CD4-positive, alpha-beta memory T cell (primary cell): Measurements from ENCODE around the gene TTC28. TPM values are rescaled to one million over a fixed set of nuclear protein-coding genes. Genes with fewer than 3 reads are reported as not detected.

Experiments
- CTCF ChIA-PET: fragments of 350-600 bp; sonication (Branson Sonifier 250); formaldehyde crosslinking; loops from one replicate; lab custom pipeline; 2021; ENCODE audit warnings: inconsistent platforms; ENCODE audit not compliant: partially characterized antibody; lab: Charles Lee
- POLR2A ChIA-PET: fragments of 350-600 bp; sonication (Branson Sonifier 250); formaldehyde crosslinking; loops from one replicate; lab custom pipeline; 2021; ENCODE audit not compliant: partially characterized antibody; lab: Charles Lee
- DNase-seq, 5 donors: peaks; one replicate each; pipeline versions ENCODE4 v3.0.0 to v3.0.0-alpha.2; 2020 to 2022; ENCODE audit warnings: mixed read lengths in 1 of 5
- H3K27ac ChIP-seq: one replicate; pipeline ENCODE4 v1.7.0; 2013; ENCODE audit warnings: low read depth, low read length
- H3K27me3 ChIP-seq: 2 replicates; pipeline ENCODE4 v1.7.0; 2013; ENCODE audit warnings: mild to moderate bottlenecking, low read length, moderate library complexity; ENCODE audit not compliant: insufficient read depth
- H3K36me3 ChIP-seq: 2 replicates; pipeline ENCODE4 v1.7.0; 2013; ENCODE audit warnings: mild to moderate bottlenecking, low read length, moderate library complexity; ENCODE audit not compliant: insufficient read depth
- H3K4me1 ChIP-seq: 2 replicates; pipeline ENCODE4 v1.7.0; 2013; ENCODE audit warnings: mild to moderate bottlenecking, low read length, moderate library complexity; ENCODE audit not compliant: insufficient read depth
- H3K4me3 ChIP-seq, 2 donors: one replicate each; pipeline ENCODE4 v1.7.0; 2013; ENCODE audit warnings: low read length in 2 of 2, mild to moderate bottlenecking in 1 of 2
- H3K9me3 ChIP-seq, 2 donors: one replicate each; pipeline ENCODE4 v1.7.0; 2013; ENCODE audit warnings: low read length in 2 of 2, control low read depth in 1 of 2; ENCODE audit not compliant: control insufficient read depth in 1 of 2
- H3K27ac Mint-ChIP-seq, 7 donors: one replicate each; pipeline ENCODE4 v1.8.0; 2020 to 2021; ENCODE audit warnings: mixed read lengths in 7 of 7, mild to moderate bottlenecking in 6 of 7, inconsistent platforms in 3 of 7, moderate library complexity in 3 of 7
- H3K27me3 Mint-ChIP-seq, 2 donors: one replicate each; pipeline ENCODE4 v1.8.0; 2020 to 2021; ENCODE audit warnings: mixed read lengths in 2 of 2
- H3K36me3 Mint-ChIP-seq, 2 donors: one replicate each; pipeline ENCODE4 v1.8.0; 2020 to 2021; ENCODE audit warnings: mixed read lengths in 2 of 2, inconsistent platforms in 1 of 2, mild to moderate bottlenecking in 1 of 2
- H3K4me1 Mint-ChIP-seq, 4 donors: one replicate each; pipeline ENCODE4 v1.8.0; 2020 to 2021; ENCODE audit warnings: mixed read lengths in 4 of 4, mild to moderate bottlenecking in 1 of 4
- H3K4me3 Mint-ChIP-seq, 8 donors: one replicate each; pipeline ENCODE4 v1.8.0; 2020 to 2021; ENCODE audit warnings: mixed read lengths in 8 of 8, mild to moderate bottlenecking in 7 of 8, moderate library complexity in 6 of 8, inconsistent platforms in 3 of 8
- H3K9me3 Mint-ChIP-seq, 8 donors: one replicate each; pipeline ENCODE4 v1.8.0; 2020 to 2021; ENCODE audit warnings: mixed read lengths in 8 of 8, mild to moderate bottlenecking in 5 of 8, inconsistent platforms in 3 of 8, moderate library complexity in 1 of 8
- intact Hi-C: fragments of 100-400 bp; cut with micrococcal nuclease; formaldehyde crosslinking; loops from one replicate; pipeline ENCODE4 v1.15.1; 2023
- polyA plus RNA-seq, 2 donors: library from polyadenylated mRNA; unstranded; fragments of 300-500 nt; fragmentation: Illumina TruSeq; gene quantifications; one replicate each; pipeline ENCODE4 v1.2.3, GENCODE V29; 2021
- total RNA-seq, 2 experiments: library from RNA; stranded (reverse); gene quantifications; one replicate each; pipeline ENCODE4 v1.2.3, GENCODE V29; 2021

Gene TTC28
- total and polyA plus RNA-seq, 4 experiments from 2014 or later: 0.50 to 1.7 (median 1.6) TPM; not detected in 1

- no peaks in the 10 kb centered on the region for H3K36me3 Mint-ChIP-seq
- H3K4me3 Mint-ChIP-seq: no peak overlapping the region
- Histone ChIP-seq H3K36me3 (no peaks in the 10 kb centered on the region), H3K27me3 (no peaks in the 10 kb centered on the region), H3K4me3 (no peak overlapping the region), H3K27ac (no peak overlapping the region), H3K9me3 (no peaks in the 10 kb centered on the region), H3K4me1 (no peaks in the 10 kb centered on the region)
- no peak overlapping the region for H3K27ac Mint-ChIP-seq
- intact Hi-C loops: no loop called here
- CTCF ChIA-PET: no interaction called here
- POLR2A ChIA-PET: no interaction called here
- no peaks in the 10 kb centered on the region for H3K4me1 Mint-ChIP-seq
- H3K27me3 Mint-ChIP-seq: no peaks in the 10 kb centered on the region
- DNase-seq: no peak
- no peaks in the 10 kb centered on the region for H3K9me3 Mint-ChIP-seq
Measured at GRCh38 chr22:28053896-28054818, 625.5 kb downstream of the TTC28 start.

GRCh38 chr22:28052825-28053269 is 626.8 kb downstream of the TTC28 start:
- Histone ChIP-seq H3K4me1 (no peaks in the 10 kb centered on the region), H3K36me3 (no peaks in the 10 kb centered on the region), H3K4me3 (no peak overlapping the region), H3K9me3 (no peaks in the 10 kb centered on the region), H3K27ac (no peak overlapping the region), H3K27me3 (no peaks in the 10 kb centered on the region)
- H3K9me3 Mint-ChIP-seq: no peaks in the 10 kb centered on the region
- CTCF ChIA-PET: no interaction called here
- H3K27ac Mint-ChIP-seq: no peak overlapping the region
- no peaks in the 10 kb centered on the region for H3K4me1 Mint-ChIP-seq
- POLR2A ChIA-PET: no interaction called here
- no peaks in the 10 kb centered on the region for H3K36me3 Mint-ChIP-seq
- H3K27me3 Mint-ChIP-seq: peaks cover 0 to 2% of the 10 kb centered on the region in 2 donors
- DNase-seq: no peak
- H3K4me3 Mint-ChIP-seq: no peak overlapping the region
- intact Hi-C loops: no loop called here

DNA sequence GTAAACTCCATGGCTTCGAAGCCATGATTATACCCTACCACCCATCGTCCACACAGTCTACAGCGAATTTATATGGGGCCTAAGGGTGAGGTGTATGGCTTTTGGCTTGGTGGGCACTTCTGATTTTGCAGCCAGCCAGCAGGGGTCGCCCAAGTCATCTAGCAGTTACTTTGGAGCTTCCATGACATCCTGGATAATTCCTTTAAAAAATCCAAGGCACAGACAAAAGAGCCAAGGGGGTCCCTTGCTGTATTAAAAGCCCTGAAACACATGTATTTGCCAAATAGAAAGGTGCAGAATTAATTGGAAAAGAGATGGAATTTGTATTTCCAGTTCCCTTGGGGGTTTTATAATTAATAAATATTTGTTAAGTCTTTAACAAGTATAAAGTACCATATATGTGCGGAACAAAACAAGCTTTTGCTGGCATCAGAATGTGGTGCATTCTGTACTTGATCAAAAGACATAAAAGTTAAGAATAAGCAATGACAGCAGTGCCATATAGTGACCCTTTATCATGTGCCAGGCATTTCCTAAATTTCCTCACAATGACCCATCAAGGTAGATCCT is 627.8 kb downstream of the TTC28 start:
- CTCF ChIA-PET: interaction anchor here (0.7 to 1.4 kb wide), 2 partner anchors 81 to 388 kb away, joined by 3 read pairs; no protein-coding TSS in a partner anchor
- peak in 2 of 5 donors; percentile 1 to 2 for DNase-seq
- H3K9me3 Mint-ChIP-seq: no peaks in the 10 kb centered on the region
- intact Hi-C loops: no loop called here
- no peak overlapping the region for H3K27ac ChIP-seq
- no peaks in the 10 kb centered on the region for H3K36me3 Mint-ChIP-seq
- H3K4me3 ChIP-seq: no peak overlapping the region
- POLR2A ChIA-PET: no interaction called here
- H3K4me1 ChIP-seq: no peaks in the 10 kb centered on the region
- no peaks in the 10 kb centered on the region for H3K36me3 ChIP-seq
- no peaks in the 10 kb centered on the region for H3K4me1 Mint-ChIP-seq
- H3K4me3 Mint-ChIP-seq: no peak overlapping the region
- no peaks in the 10 kb centered on the region for H3K27me3 ChIP-seq
- H3K9me3 ChIP-seq: no peaks in the 10 kb centered on the region
- peaks cover 0 to 2% of the 10 kb centered on the region in 2 donors for H3K27me3 Mint-ChIP-seq
- no peak overlapping the region for H3K27ac Mint-ChIP-seq

DNA sequence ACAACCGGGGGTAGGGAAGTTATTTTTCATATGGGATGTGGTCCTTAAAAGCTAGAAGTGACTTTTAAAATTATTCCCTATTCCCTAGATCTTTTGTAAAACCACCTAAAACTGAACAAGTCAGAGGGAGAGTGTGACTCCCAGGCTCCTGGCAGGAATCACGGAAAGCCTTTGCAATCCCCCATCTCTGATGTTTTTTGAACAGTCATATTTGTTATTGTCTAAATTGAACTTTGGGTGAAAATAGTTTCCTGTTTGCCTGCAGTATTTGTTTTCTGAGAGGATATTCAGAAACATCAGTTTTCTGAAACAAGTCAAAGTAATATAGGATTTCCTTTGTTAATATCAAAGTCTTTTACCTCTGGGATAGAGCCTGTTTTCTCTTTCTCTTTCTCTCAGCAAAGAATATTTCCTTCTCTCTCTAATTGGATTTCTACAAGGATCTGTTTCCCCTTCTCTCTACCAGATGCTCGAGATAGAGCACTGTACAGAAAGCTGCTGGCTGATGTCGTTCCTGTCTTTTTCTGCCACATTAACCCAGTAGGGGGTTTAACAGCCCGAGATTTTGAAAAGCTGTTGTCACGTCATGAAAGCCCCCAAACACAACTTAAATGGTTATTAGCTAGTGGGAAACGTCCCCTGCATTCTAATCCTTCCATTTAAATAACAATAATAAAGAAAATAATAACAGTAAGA is 628.4 kb downstream of the TTC28 start:
- intact Hi-C loops: no loop called here

DNA sequence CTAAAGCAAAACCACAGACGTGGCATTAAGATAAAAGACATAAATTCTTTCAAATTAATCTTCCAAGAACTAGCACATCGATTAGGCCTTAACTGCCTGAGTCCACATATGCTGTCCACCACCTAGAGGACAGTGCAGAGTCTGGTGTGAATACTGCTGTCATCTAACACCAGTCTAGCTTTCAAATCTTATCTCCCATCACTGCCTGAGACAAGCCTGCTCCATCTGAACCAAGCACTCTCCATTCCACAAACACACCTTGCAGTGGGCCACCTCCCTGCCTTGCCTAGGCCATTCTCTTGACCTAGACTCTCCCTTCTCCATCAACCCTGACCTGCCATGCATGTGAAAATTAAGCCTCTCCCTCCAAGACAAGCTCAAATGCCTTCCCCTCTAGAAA is 631.1 kb downstream of the TTC28 start:
- Histone ChIP-seq H3K4me1 (no peaks in the 10 kb centered on the region), H3K4me3 (no peak overlapping the region), H3K27ac (no peak overlapping the region), H3K36me3 (no peaks in the 10 kb centered on the region), H3K27me3 (no peaks in the 10 kb centered on the region), H3K9me3 (no peaks in the 10 kb centered on the region)
- Mint-ChIP-seq H3K4me3 (no peak overlapping the region), H3K9me3 (no peaks in the 10 kb centered on the region), H3K27ac (no peak overlapping the region), H3K36me3 (no peaks in the 10 kb centered on the region), H3K4me1 (no peaks in the 10 kb centered on the region), H3K27me3 (peaks cover 0 to 4% of the 10 kb centered on the region in 2 donors)
- POLR2A ChIA-PET: no interaction called here
- intact Hi-C loops: no loop called here
- no peak for DNase-seq
- CTCF ChIA-PET: no interaction called here

More for the DNA sequence above, 628.4 kb downstream of the TTC28 start:
- no peak for DNase-seq
- H3K27ac Mint-ChIP-seq: no peak overlapping the region
- H3K4me3 Mint-ChIP-seq: no peak overlapping the region
- Histone ChIP-seq H3K4me1 (no peaks in the 10 kb centered on the region), H3K36me3 (no peaks in the 10 kb centered on the region), H3K9me3 (no peaks in the 10 kb centered on the region), H3K27me3 (no peaks in the 10 kb centered on the region), H3K27ac (no peak overlapping the region), H3K4me3 (no peak overlapping the region)
- H3K9me3 Mint-ChIP-seq: no peaks in the 10 kb centered on the region
- H3K4me1 Mint-ChIP-seq: no peaks in the 10 kb centered on the region
- POLR2A ChIA-PET: no interaction called here
- H3K27me3 Mint-ChIP-seq: peaks cover 0 to 4% of the 10 kb centered on the region in 2 donors
- no peaks in the 10 kb centered on the region for H3K36me3 Mint-ChIP-seq
- CTCF ChIA-PET: interaction anchor here (0.7 to 1.4 kb wide), 3 partner anchors 81 to 545 kb away, joined by 3 read pairs; no protein-coding TSS in a partner anchor

DNA sequence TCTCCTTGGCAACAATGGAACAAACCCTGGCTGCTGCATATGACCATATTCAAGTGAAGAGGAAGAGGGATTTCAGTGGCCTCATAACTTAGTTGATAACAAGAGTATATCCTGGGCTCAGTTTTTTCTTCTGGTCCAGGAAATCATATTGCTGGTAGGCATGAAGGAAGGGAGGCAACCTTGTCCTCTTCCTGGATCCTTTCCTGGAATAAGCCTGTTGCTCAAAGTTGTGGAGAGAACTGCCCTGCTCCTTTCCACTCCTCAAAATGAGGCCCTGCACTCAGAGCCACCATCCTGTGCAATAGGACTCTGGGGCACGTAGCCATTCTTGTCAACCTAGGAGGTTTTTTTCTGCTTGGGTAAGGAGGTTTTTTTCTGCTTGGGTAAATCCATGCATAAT is 631.9 kb downstream of the TTC28 start:
- peaks cover 0 to 6% of the 10 kb centered on the region in 2 donors for H3K27me3 Mint-ChIP-seq
- H3K4me3 ChIP-seq: no peak overlapping the region
- no peaks in the 10 kb centered on the region for H3K27me3 ChIP-seq
- H3K27ac Mint-ChIP-seq: no peak overlapping the region
- no peak overlapping the region for H3K4me3 Mint-ChIP-seq
- intact Hi-C loops: no loop called here
- H3K27ac ChIP-seq: no peak overlapping the region
- POLR2A ChIA-PET: no interaction called here
- no peaks in the 10 kb centered on the region for H3K4me1 Mint-ChIP-seq
- CTCF ChIA-PET: no interaction called here
- H3K9me3 ChIP-seq: no peaks in the 10 kb centered on the region
- H3K9me3 Mint-ChIP-seq: no peaks in the 10 kb centered on the region
- H3K36me3 ChIP-seq: no peaks in the 10 kb centered on the region
- no peaks in the 10 kb centered on the region for H3K36me3 Mint-ChIP-seq
- no peaks in the 10 kb centered on the region for H3K4me1 ChIP-seq
- no peak for DNase-seq

DNA sequence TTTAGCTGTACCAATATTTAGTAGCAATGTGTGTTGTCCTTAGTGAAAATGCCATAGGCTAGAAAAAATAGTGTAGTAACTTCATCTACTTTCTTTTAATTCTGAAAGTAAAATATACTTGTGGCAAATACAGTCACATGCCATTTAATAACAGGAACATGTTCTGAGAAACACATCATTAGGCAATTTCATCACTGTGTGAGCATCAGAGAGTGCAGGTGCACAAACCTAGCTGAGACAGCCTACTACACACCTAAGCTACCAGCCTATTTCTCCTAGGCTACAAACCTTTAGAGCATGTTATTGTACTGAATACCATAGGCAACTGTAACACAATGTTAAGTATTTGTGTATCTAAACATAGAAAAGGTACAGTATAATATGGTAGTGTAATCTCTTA is 633.5 kb downstream of the TTC28 start:
- H3K4me3 ChIP-seq: no peak overlapping the region
- Mint-ChIP-seq H3K4me1 (no peaks in the 10 kb centered on the region), H3K36me3 (no peaks in the 10 kb centered on the region), H3K27me3 (peaks cover 0 to 6% of the 10 kb centered on the region in 2 donors), H3K27ac (no peak overlapping the region), H3K4me3 (no peak overlapping the region), H3K9me3 (no peaks in the 10 kb centered on the region)
- no peak for DNase-seq
- H3K27ac ChIP-seq: no peak overlapping the region
- H3K36me3 ChIP-seq: no peaks in the 10 kb centered on the region
- no peaks in the 10 kb centered on the region for H3K4me1 ChIP-seq
- intact Hi-C loops: no loop called here
- CTCF ChIA-PET: no interaction called here
- H3K9me3 ChIP-seq: no peaks in the 10 kb centered on the region
- POLR2A ChIA-PET: no interaction called here
- no peaks in the 10 kb centered on the region for H3K27me3 ChIP-seq
